Testis (tissue), 3 donors: Measurements from ENCODE around the gene ECT2. TPM values are rescaled to one million over a fixed set of nuclear protein-coding genes. Genes with fewer than 3 reads are reported as not detected.

ENCODE experiments used
- DNase-seq: peaks from one replicate; pipeline ENCODE4 v3.0.0-alpha.2; 2019
- H3K27ac ChIP-seq, 2 donors: fragments of 200-600 bp; sonication (generic); one replicate each; pipeline ENCODE4 v1.5.1; 2019
- H3K27me3 ChIP-seq: fragments of 200-600 bp; sonication (generic); one replicate; pipeline ENCODE4 v1.5.1; 2019
- H3K36me3 ChIP-seq: fragments of 200-600 bp; sonication (generic); one replicate; pipeline ENCODE4 v1.5.1; 2017; ENCODE audit warnings: low read depth; ENCODE audit errors: missing control alignments
- H3K4me1 ChIP-seq: fragments of 200-600 bp; sonication (generic); one replicate; pipeline ENCODE4 v1.5.1; 2019
- H3K4me3 ChIP-seq, 2 donors: fragments of 200-600 bp; sonication (generic); one replicate each; pipeline ENCODE4 v1.5.1; 2017 to 2019
- H3K9me3 ChIP-seq: fragments of 200-600 bp; sonication (generic); one replicate; pipeline ENCODE4 v1.5.1; 2017
- POLR2A ChIP-seq: fragments of 450-650 bp; IDR thresholded peaks from one replicate; pipeline ENCODE4 v1.6.1; 2017; ENCODE audit warnings: antibody characterized with exemption, mild to moderate bottlenecking, moderate library complexity
- WGBS, 2 donors: methylation state at CpG; one replicate each; pipeline ENCODE4 v1.1.5; 2018; 5-methylcytosine and 5-hydroxymethylcytosine counted together
- intact Hi-C: fragments of 100-400 bp; cut with DNase I; formaldehyde crosslinking; loops from one replicate; pipeline ENCODE4 v1.15.1; 2023; ENCODE audit warnings: low total_unique reads
- polyA plus RNA-seq: library from polyadenylated mRNA; stranded (reverse); fragments of 350-450 nt; fragmentation: Illumina TruSeq; extraction: RNeasy Lipid Tissue Mini Kit (QIAGEN cat#74804); gene quantifications from one replicate; pipeline ENCODE4 v1.2.3, GENCODE V29; 2014; ENCODE audit warnings: low read depth, low replicate concordance; ENCODE audit not compliant: insufficient read depth
- total RNA-seq, 2 donors: library from RNA; depleted of rRNA; stranded (reverse); fragments of >200 nt; gene quantifications; one replicate each; pipeline ENCODE4 v1.2.3, GENCODE V29; 2016
- TF ChIP-seq, protein P1 (sequence below), 3 experiments: fragments of 450-650 bp in 2 of 3; fragments of 200-600 bp in 1 of 3; sonication (generic) in 1 of 3; IDR thresholded peaks; one replicate each; pipeline ENCODE4 v1.5.1; 2016 to 2019; ENCODE audit warnings: antibody characterized with exemption in 3 of 3, mild to moderate bottlenecking in 2 of 3, moderate library complexity in 1 of 3

The ECT2 gene
- total and polyA plus RNA-seq, 3 donors from 2014 or later, result 20.8 to 33.3 (median 21.9) TPM

- no peak for DNase-seq
- TF ChIP-seq, protein P1, sequence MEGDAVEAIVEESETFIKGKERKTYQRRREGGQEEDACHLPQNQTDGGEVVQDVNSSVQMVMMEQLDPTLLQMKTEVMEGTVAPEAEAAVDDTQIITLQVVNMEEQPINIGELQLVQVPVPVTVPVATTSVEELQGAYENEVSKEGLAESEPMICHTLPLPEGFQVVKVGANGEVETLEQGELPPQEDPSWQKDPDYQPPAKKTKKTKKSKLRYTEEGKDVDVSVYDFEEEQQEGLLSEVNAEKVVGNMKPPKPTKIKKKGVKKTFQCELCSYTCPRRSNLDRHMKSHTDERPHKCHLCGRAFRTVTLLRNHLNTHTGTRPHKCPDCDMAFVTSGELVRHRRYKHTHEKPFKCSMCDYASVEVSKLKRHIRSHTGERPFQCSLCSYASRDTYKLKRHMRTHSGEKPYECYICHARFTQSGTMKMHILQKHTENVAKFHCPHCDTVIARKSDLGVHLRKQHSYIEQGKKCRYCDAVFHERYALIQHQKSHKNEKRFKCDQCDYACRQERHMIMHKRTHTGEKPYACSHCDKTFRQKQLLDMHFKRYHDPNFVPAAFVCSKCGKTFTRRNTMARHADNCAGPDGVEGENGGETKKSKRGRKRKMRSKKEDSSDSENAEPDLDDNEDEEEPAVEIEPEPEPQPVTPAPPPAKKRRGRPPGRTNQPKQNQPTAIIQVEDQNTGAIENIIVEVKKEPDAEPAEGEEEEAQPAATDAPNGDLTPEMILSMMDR (IDR thresholded peaks at IDR 0.05), result no peak
- no peak for TF ChIP-seq POLR2A
- no peak overlapping the region for H3K4me3 ChIP-seq
- no peaks in the 10 kb centered on the region for H3K36me3 ChIP-seq
- H3K27me3 ChIP-seq, result no peaks in the 10 kb centered on the region
- intact Hi-C loops, result no loop called here
- H3K4me1 ChIP-seq, result no peaks in the 10 kb centered on the region
- H3K27ac ChIP-seq, result no peak overlapping the region
- 44 to 56% methylated on average over 1 of the region's 1 CpG for whole genome bisulfite sequencing, 2 donors
- H3K9me3 ChIP-seq, result no peaks in the 10 kb centered on the region
Measured at GRCh38 chr3:172739462-172739861, 11.1 kb upstream of the ECT2 start.

DNA sequence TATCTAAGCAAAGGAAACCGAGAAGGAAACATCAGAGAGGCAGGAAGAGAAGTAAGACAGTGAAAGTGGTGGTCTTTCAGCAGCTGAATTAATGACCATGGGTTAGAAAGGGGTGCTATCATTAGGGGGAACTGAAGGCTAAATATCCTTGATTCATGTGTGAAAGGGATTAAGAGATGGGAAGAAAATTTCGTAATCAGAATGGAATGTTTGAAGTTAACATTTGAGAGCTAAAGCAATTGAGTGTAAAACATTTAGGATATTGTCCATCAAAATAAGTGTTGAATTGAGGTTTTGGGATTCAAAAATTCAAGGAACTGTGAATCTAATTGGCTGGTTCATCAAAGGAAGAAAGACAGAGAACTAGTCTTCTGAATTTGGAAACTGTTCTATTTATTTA lies 4.1 kb upstream of the ECT2 start:
- H3K27ac ChIP-seq, result no peak overlapping the region
- DNase-seq, result no peak
- WGBS, 2 donors, result 75 to 79% methylated on average over 2 of the region's 2 CpGs
- H3K9me3 ChIP-seq, result no peaks in the 10 kb centered on the region
- no peaks in the 10 kb centered on the region for H3K4me1 ChIP-seq
- intact Hi-C loops, result no loop called here
- TF ChIP-seq POLR2A, result no peak
- TF ChIP-seq, protein P1 (IDR thresholded peaks at IDR 0.05), result no peak
- no peak overlapping the region for H3K4me3 ChIP-seq
- no peaks in the 10 kb centered on the region for H3K27me3 ChIP-seq
- H3K36me3 ChIP-seq, result no peaks in the 10 kb centered on the region

GRCh38 chr3:172749230-172749965 lies 1.1 kb upstream of the ECT2 start:
- H3K4me3 ChIP-seq, result peak overlapping the region; percentile 70 to 86
- WGBS, 2 donors, result 20 to 30% methylated on average over 8 of the region's 8 CpGs
- intact Hi-C loops, result no loop called here
- H3K27me3 ChIP-seq, result no peaks in the 10 kb centered on the region
- TF ChIP-seq, protein P1 (IDR thresholded peaks at IDR 0.05), result no peak
- no peak for TF ChIP-seq POLR2A
- no peaks in the 10 kb centered on the region for H3K9me3 ChIP-seq
- no peak overlapping the region for H3K27ac ChIP-seq
- H3K4me1 ChIP-seq, result no peaks in the 10 kb centered on the region
- DNase-seq, result no peak
- H3K36me3 ChIP-seq, result no peaks in the 10 kb centered on the region

DNA sequence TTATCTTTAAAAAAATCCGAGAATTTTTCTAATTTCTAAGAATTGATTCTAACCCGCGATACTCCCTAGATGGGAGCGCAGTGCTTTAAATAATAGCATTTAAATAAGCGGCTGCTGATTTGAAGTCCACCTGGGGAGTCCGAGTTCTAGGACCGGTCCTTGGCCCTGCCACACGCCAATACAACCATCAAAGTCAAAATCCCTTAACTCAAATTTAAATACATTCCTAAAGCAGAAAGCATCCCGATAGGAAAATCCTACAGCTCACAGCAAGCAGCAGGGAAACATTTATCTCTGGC lies 508 bp upstream of the ECT2 start:
- Histone ChIP-seq H3K9me3 (no peaks in the 10 kb centered on the region), H3K4me1 (no peaks in the 10 kb centered on the region), H3K27me3 (no peaks in the 10 kb centered on the region), H3K4me3 (peak overlapping the region; percentile 70 to 86), H3K27ac (peak overlapping the region in 1 of 2 donors; percentile 46), H3K36me3 (no peaks in the 10 kb centered on the region)
- no peak for DNase-seq
- TF ChIP-seq, protein P1 (IDR thresholded peaks at IDR 0.05), result no peak
- no peak for TF ChIP-seq POLR2A
- intact Hi-C loops, result no loop called here
- 11 to 15% methylated on average over 9 of the region's 9 CpGs for WGBS, 2 donors

GRCh38 chr3:172751175-172751704 lies 714 bp downstream of the ECT2 start:
- H3K4me1 ChIP-seq, result no peaks in the 10 kb centered on the region
- peak overlapping the region; percentile 53 to 79 for H3K27ac ChIP-seq
- intact Hi-C loops, result no loop called here
- peak; percentile 22 for DNase-seq
- TF ChIP-seq, protein P1 (IDR thresholded peaks at IDR 0.05), result no peak
- no peak for TF ChIP-seq POLR2A
- H3K4me3 ChIP-seq, result peak overlapping the region; percentile 70 to 86
- H3K27me3 ChIP-seq, result no peaks in the 10 kb centered on the region
- 0 to 1% methylated on average over 14 of the region's 14 CpGs for WGBS, 2 donors
- no peaks in the 10 kb centered on the region for H3K9me3 ChIP-seq
- no peaks in the 10 kb centered on the region for H3K36me3 ChIP-seq
